GM21529 (cell line): ENCODE measurements around the gene TPR.
"Not testable (repeated sequence)": the region's sequence is repeated elsewhere in the genome, so short reads cannot be mapped to it uniquely, and the experiment has no call there.

Experiments used
- ATAC-seq: cut with Tn5 transposase; IDR thresholded peaks from one replicate; pipeline ENCODE4 v1.9.1; 2021; ENCODE audit not compliant: unreplicated experiment

TPR gene

GRCh38 chr1:186375152-186375928 is at the start of gene TPR, which contains the start of gene ODR4:
Gene TPR, minus strand, starts transcription at chr1:186375253. Its CDS starts 225 bp downstream, at chr1:186375028.
Gene ODR4, plus strand, starts transcription at chr1:186375838. Its CDS starts 3,948 bp downstream, at chr1:186379786.
- ATAC-seq: peak; percentile 86

DNA sequence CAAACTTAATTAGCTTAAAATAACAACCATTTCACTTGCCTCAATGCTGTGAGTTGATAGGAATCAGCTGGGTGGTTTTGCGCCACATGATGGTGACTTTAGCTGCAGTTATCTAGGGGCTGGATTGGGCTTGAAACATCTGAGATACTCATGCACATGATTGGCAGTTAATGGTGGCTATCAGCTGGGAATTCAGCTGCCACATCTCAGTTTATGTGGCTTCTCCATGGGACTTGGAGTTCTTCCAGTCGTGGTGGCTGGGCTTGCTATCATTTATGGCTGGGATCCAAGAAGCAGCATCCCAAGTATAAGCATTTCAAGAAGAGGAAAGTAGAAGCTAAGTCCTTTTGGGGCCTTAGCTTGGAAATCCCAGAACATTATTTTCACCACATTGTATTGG is 49.5 kb upstream of the TPR start:
- ATAC-seq: no peak

DNA sequence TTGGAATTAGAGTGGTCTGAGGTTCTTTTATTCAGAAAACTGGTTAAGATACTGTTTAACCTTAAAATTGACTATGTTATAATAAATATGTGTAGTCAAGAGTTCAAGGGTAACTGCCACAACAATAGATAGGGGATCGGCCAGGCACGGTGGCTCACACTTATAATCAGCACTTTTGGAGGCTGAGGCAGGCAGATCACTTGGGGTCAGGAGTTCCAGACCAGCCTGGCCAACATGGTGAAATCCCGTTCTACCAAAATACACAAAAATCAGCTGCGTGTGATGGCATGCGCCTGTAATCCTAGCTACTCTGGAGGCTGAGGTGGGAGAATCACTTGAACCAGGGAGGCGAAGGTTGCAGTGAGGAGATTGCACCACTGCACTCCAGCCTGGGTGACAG is 46.4 kb upstream of the TPR start:
- no peak for ATAC-seq

GRCh38 chr1:186420923-186421322 is 45.9 kb upstream of the TPR start:
- ATAC-seq: peak; percentile 99

GRCh38 chr1:186420311-186420710 is 45.3 kb upstream of the TPR start:
- ATAC-seq: no peak

DNA sequence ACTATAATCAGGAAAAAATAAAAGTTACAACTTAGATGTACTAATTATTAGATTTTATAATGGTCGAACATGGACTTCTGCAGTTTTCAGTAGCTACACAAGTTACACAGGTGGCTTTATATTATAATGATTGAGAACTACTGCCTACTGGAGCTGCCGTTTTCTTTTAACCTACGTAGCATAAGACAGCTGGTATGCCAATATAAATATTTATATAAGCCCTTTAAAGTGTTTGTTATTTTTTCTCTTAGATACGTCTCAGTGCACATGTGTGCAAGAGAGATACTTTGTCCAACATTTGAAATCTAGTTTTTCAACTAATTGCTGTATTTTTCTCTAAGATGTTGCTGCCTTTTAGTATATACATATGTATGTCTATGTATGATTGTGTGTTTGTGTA is 43.5 kb upstream of the TPR start:
- ATAC-seq: no peak

- no peak for ATAC-seq
Observed at GRCh38 chr1:186413319-186413718, 38.3 kb upstream of the TPR start.

DNA sequence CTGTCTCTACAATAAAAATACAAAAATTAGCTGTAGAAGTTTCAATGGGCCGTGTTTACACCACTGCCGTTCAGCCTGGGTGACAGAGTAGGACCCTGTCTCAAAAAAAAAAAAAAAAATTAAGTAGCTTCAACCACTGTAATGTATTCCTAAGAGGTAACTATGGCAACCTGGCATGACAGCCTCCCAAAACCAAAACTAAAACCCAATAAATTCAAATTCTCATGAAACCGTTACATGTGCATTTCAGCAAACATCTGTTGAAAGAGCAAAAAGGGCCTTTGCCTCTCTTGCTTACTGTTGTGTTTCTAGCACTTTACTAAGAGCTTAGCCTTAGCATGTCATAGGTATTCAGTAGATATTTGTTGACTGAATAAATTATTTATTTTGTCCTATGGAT is 34.0 kb upstream of the TPR start:
- ATAC-seq: no peak

- ATAC-seq: peak; percentile 46
Observed at GRCh38 chr1:186404454-186405051, 29.5 kb upstream of the TPR start.

DNA sequence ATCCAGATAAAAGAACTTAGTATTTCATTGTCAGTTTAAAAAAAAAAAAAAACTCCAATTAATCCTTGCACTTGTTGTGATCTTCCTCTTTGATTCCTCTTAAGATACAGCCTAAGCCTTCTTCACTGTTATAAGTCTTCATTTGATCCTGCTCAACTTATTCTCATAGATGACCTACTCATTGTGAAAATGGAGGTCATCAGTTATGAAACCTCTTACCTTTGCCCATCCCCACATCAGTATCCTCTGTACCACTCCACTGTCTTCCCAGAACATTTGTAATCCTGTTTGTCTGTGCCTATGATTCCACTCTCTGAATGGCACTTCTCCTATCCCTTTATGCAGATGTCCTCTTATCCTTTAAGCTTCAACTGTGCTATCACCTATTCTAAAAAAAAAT is 28.6 kb upstream of the TPR start:
- ATAC-seq: no peak

- ATAC-seq: not testable (repeated sequence)
Observed at GRCh38 chr1:186401446-186401845, 26.4 kb upstream of the TPR start.

- ATAC-seq: not testable (repeated sequence)
Observed at GRCh38 chr1:186392711-186393110, 17.7 kb upstream of the TPR start.

DNA sequence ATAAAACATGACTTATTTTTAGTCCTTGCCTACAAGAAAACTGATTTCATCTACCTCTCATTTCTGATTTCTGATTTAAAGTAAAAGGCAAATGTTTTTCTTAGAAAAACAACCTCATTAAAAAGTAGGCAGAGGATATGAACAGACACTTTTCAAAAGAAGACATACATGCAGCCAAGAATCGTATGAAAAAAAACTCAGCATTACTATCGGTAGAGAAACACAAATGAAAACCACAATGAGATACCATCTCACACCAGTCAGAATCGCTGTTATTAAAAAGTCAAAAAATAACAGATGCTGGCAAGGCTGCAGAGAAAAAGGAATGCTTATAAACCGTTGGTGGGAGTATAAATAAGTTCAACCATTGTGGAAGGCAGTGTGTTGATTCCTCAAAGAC is 16.8 kb upstream of the TPR start:
- no peak for ATAC-seq

DNA sequence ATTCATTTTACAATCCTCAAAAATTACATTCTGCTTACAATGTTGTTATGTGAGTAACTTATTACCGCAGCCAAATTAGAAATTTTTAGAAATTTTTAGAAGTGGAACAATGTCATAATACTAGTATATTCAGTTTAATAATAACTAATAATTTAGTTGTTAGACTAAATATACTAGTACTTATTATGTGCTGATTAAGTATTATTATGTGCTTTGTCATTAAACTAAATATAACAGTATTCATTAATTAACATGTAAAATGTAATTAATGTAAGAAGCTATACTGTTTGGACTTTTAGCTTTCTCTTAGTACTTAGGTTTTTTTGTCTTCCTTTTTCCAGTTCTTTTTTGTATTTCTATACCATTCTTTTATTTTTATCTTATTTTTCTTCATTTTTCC is 15.9 kb upstream of the TPR start:
- no peak for ATAC-seq

DNA sequence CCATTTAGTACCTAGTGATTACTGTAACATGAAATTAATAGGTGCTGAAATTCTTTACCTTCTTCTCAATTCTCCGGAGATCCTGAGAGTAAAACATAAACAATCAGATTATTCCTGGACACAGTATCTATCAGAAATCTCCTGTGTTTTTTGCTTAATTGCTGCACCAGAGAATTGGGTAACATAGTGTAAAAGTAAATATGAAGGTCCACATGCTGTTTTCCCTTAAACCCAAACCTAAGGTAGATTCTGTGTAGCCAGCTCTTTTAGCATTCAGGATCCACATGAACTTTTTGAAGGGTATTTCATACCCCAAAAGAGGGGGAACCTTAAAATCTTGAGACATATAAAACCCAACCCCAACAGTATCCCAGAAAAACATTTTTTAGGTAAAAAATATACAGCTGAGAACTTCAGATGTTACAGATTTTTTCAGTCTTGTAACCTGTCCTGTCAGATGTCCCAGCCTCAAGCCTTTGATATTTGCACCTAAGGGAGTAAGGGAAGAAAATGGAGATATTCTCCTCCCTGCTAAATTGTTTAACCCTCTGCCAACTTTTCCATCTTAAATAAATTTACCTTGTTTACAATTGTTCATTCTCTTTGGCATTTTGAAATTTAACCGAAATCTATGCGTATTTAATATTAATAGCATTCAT is 11.8 kb upstream of the TPR start:
- no peak for ATAC-seq

DNA sequence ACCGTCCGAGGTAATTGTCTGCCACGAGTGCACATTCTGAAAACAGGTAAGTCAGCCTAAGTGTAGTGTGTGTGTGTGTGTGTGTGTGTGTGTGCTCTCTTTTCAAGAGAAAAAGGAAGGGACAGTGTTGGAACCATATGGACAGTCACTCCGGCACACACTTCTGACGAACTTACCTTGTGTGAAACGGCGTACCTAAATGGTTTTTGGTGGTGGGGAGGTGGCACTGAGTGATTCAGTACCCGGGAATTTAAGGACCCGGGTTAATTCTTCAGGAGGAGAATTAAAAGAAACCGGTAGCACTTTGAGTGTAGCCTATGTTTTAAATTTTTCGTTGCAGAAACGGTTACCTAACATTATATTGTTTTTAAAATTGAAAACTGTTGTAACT is 871 bp upstream of the TPR start:
- ATAC-seq: no peak

GRCh38 chr1:186374303-186375151 is 526 bp downstream of the TPR start:
- peak; percentile 32 for ATAC-seq

- not testable (repeated sequence) for ATAC-seq
Observed at GRCh38 chr1:186347837-186348691, 27.0 kb downstream of the TPR start.

DNA sequence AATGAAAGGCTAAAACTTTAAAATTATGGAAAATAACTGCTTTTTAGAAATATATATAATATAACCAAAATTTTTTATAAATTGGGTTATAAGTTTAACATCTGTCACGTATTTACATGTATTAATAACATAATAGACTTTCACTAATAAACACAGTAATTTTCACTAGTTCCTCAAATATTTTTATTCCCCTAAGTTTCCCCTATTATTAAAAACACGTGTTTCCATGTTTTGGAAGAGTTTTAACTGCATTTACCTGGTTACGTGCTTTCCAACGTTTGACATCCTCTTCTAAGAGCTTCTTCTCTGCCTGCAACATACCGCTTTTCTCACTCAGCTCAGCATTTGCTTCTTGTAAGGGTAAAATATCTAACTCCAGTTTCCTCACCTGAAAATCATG is 34.3 kb downstream of the TPR start:
- ATAC-seq: no peak

DNA sequence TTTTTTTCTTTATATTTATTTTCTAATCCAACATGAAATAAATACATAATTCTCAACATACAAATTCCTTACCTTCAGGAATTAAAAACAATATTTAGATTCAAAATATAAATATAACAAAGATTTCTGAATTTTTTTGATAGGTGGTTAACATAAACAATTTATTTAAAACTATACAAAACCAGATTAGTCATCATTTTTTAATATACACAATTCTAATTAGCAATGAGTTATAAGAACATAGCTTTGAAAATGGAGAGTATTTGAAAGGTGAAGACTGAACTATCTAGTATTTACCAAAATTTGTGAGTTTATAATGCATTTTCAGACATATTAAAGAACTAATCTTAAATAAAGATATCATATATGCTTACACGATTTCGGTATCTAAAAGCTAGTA is 37.5 kb downstream of the TPR start:
- no peak for ATAC-seq
